ENCODE results near the gene ACTRT3. TPM values are rescaled to one million over a fixed set of nuclear protein-coding genes. Genes with fewer than 3 reads are reported as not detected.

Gene ACTRT3
- polyA plus RNA-seq, 2 of the 4 experiments (the other 2 are of a cell fraction): 1.8 to 3.3 TPM

DNA sequence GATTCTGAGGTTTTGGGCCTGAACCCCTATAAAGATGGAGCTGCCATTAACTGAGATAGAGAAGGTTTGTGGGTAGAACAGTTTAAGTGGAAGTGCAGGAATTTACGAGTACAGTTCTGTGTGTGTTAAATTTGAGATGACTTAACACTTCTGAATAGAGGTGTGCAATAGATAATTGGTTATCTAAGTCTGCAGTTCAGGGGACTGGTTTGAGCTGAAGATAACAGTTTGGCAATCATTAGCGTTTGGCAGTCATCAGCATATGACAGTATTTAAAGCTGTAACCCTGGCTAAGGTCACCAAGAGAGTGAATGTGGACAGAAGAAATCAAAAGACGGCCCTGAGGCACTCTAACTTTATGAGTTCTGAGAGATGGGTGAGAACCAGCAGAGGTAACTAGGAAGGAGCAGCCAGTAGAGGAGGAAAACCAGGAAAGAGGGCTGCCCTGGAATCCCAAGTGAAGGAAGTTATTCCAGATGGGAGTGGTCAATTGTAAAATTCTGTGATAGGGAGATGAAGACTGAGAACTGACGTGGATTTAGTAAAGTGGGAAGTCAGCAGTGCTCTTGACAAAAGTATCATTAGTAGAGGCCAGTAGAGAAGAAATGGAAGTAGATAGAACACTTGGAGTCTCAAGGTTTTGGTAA is 12.0 kb upstream of the ACTRT3 start (continued):
- TF ChIP-seq RNF2 (IDR thresholded peaks at IDR 0.05; ENCODE audit: borderline replicate concordance, low read depth) (no peak), EHF (CRISPR knock-in tag; IDR thresholded peaks at IDR 0.05) (no peak)

- Histone ChIP-seq H3K4me2 (no peak overlapping the region), H3K4me3 (no peak overlapping the region), H3K27ac (no peak overlapping the region), H3K4me1 (no peaks in the 10 kb centered on the region; the same call in 2 of the 3 replicates), H3K9me3 (no peaks in the 10 kb centered on the region)
- ATAC-seq: no peak
- CTCF ChIA-PET: interaction anchor here (1.0 kb wide), 1 partner anchor 10 kb away, joined by 3 read pairs; no protein-coding TSS in a partner anchor
- TF ChIP-seq ZNF302 (CRISPR knock-in tag; IDR thresholded peaks at IDR 0.05) (no peak), ELK1 (IDR thresholded peaks at IDR 0.05; ENCODE audit: low read depth, low read length) (no peak), RARB (CRISPR knock-in tag; IDR thresholded peaks at IDR 0.05) (no peak), HEYL (CRISPR knock-in tag; IDR thresholded peaks at IDR 0.05) (no peak), CBX8 (IDR thresholded peaks at IDR 0.05) (no peak), RAD21 (conservative IDR thresholded peaks at IDR 0.05 in 1 of 2, IDR thresholded peaks at IDR 0.05 in 1 of 2) (no peak), PHF8 (IDR thresholded peaks at IDR 0.05; ENCODE audit: borderline replicate concordance, low read depth) (no peak), NPAS2 (CRISPR knock-in tag; IDR thresholded peaks at IDR 0.05; ENCODE audit: borderline replicate concordance) (no peak), POLR2AphosphoS2 (conservative IDR thresholded peaks at IDR 0.05; ENCODE audit: low read length) (no peak), NR3C1 (IDR thresholded peaks at IDR 0.05) (no peak), EHF (CRISPR knock-in tag; IDR thresholded peaks at IDR 0.05) (no peak), BHLHE40 (IDR thresholded peaks at IDR 0.05; ENCODE audit: low read depth, low read length) (no peak), HOXA7 (CRISPR knock-in tag; IDR thresholded peaks at IDR 0.05) (no peak), SMC3 (IDR thresholded peaks at IDR 0.05) (no peak), CHD2 (IDR thresholded peaks at IDR 0.05; ENCODE audit: low read length, partially characterized antibody) (no peak), KDM5A (IDR thresholded peaks at IDR 0.05) (no peak), FOXS1 (CRISPR knock-in tag; IDR thresholded peaks at IDR 0.05) (no peak)
- TF ChIP-seq, protein P1, sequence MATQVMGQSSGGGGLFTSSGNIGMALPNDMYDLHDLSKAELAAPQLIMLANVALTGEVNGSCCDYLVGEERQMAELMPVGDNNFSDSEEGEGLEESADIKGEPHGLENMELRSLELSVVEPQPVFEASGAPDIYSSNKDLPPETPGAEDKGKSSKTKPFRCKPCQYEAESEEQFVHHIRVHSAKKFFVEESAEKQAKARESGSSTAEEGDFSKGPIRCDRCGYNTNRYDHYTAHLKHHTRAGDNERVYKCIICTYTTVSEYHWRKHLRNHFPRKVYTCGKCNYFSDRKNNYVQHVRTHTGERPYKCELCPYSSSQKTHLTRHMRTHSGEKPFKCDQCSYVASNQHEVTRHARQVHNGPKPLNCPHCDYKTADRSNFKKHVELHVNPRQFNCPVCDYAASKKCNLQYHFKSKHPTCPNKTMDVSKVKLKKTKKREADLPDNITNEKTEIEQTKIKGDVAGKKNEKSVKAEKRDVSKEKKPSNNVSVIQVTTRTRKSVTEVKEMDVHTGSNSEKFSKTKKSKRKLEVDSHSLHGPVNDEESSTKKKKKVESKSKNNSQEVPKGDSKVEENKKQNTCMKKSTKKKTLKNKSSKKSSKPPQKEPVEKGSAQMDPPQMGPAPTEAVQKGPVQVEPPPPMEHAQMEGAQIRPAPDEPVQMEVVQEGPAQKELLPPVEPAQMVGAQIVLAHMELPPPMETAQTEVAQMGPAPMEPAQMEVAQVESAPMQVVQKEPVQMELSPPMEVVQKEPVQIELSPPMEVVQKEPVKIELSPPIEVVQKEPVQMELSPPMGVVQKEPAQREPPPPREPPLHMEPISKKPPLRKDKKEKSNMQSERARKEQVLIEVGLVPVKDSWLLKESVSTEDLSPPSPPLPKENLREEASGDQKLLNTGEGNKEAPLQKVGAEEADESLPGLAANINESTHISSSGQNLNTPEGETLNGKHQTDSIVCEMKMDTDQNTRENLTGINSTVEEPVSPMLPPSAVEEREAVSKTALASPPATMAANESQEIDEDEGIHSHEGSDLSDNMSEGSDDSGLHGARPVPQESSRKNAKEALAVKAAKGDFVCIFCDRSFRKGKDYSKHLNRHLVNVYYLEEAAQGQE (IDR thresholded peaks at IDR 0.05): no peak
- DNase-seq (ENCODE audit: low read depth in 1 of 2, low spot score in 1 of 2): no peak
- POLR2A ChIA-PET: no interaction called here
- whole genome bisulfite sequencing (ENCODE audit: missing lambda C conversion rate): 77% methylated on average over 2 of the region's 2 CpGs
- FAIRE-seq: no peak
Observed at GRCh38 chr3:169780742-169781141, 11.4 kb upstream of the ACTRT3 start.

DNA sequence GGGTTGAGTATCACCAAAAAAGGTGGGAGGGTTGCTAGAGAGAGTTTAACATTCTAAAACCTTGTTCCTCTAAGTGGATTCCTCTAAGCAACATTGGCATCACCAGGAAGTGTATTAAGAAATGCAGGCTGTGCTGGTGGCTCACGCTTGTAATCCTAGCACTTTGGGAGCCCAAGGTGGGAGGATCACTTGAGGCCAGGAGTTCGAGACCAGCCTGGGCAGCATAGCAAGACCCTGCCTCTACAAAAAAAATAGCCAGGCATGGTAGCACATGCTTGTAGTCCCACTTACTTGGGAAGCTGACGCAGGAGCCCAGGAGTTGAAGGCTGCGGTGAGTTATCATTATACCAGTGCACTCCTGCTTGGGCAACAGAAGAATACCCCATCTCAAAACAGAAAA is 8.5 kb upstream of the ACTRT3 start:
- H3K4me1 ChIP-seq: peaks cover 15% of the 10 kb centered on the region; the same call in 2 of the 3 replicates
- DNase-seq (ENCODE audit: low read depth in 1 of 2, low spot score in 1 of 2): no peak
- WGBS (ENCODE audit: missing lambda C conversion rate): 71% methylated on average over 4 of the region's 4 CpGs
- no peak overlapping the region for H3K4me2 ChIP-seq
- ChIA-PET CTCF (interaction anchor here (1.1 kb wide), 1 partner anchor 36 kb away, joined by 3 read pairs; no protein-coding TSS in a partner anchor), POLR2A (no interaction called here)
- ATAC-seq: no peak
- no peak for TF ChIP-seq JUN (IDR thresholded peaks at IDR 0.05)
- no peak for TF ChIP-seq KDM1A (IDR thresholded peaks at IDR 0.05; ENCODE audit: low read depth)
- TF ChIP-seq NR3C1 (IDR thresholded peaks at IDR 0.05): no peak
- TF ChIP-seq, protein P2, sequence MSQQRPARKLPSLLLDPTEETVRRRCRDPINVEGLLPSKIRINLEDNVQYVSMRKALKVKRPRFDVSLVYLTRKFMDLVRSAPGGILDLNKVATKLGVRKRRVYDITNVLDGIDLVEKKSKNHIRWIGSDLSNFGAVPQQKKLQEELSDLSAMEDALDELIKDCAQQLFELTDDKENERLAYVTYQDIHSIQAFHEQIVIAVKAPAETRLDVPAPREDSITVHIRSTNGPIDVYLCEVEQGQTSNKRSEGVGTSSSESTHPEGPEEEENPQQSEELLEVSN (IDR thresholded peaks at IDR 0.05; ENCODE audit: borderline replicate concordance, low read depth): no peak
- TF ChIP-seq FOSB (CRISPR knock-in tag; IDR thresholded peaks at IDR 0.05): no peak
- no peaks in the 10 kb centered on the region for H3K9me3 ChIP-seq
- no peak overlapping the region for H3K27ac ChIP-seq
- no peak overlapping the region for H3K4me3 ChIP-seq
- FAIRE-seq: no peak

Measured in A549 (cell line).